Lower lobe of right lung (tissue), 2 donors: ENCODE measurements around the gene KCTD11. TPM values are rescaled to one million over a fixed set of nuclear protein-coding genes. Genes with fewer than 3 reads are reported as not detected.

Experiments
- ATAC-seq, 2 donors: fragments of 200-7000 bp; cut with Tn5 transposase; one replicate each; pipeline ENCODE4 v1.9.1; 2020 to 2022; ENCODE audit warnings: mild to moderate bottlenecking in 2 of 2, moderate library complexity in 2 of 2
- DNase-seq: peaks from one replicate; pipeline ENCODE4 v3.0.0-alpha.2; 2020
- H3K27ac ChIP-seq: fragments of 200-600 bp; one replicate; pipeline ENCODE4 v1.8.0; 2022
- H3K27me3 ChIP-seq: fragments of 200-600 bp; one replicate; pipeline ENCODE4 v1.8.0; 2022; ENCODE audit warnings: low read depth
- H3K36me3 ChIP-seq: fragments of 200-600 bp; one replicate; pipeline ENCODE4 v1.8.0; 2022; ENCODE audit warnings: mild to moderate bottlenecking
- H3K4me1 ChIP-seq: fragments of 200-600 bp; one replicate; pipeline ENCODE4 v1.8.0; 2022
- H3K4me3 ChIP-seq: fragments of 200-600 bp; one replicate; pipeline ENCODE4 v1.8.0; 2022; ENCODE audit warnings: mild to moderate bottlenecking
- H3K9me3 ChIP-seq: fragments of 200-600 bp; one replicate; pipeline ENCODE4 v1.8.0; 2022
- CTCF ChIP-seq: fragments of 200-600 bp; IDR thresholded peaks from one replicate; pipeline ENCODE4 v1.8.0; 2022; ENCODE audit warnings: antibody characterized with exemption, mild to moderate bottlenecking
- intact Hi-C: fragments of 100-400 bp; cut with DNase I; formaldehyde crosslinking; loops from one replicate; pipeline ENCODE4 v1.11.0; 2022
- total RNA-seq: library from RNA; stranded (reverse); fragmentation: NEBNext Ultra II Directional; extraction: Animal tissue kit (Norgen Biotek cat#: 25700); gene quantifications from one replicate; pipeline ENCODE4 v1.2.1, GENCODE V29; 2021
- donor health status: DM: no; HTN: yes; CAD: no; lungs with severe emphysema.

Gene KCTD11
- total RNA-seq, 1 donor from 2014 or later: 11.0 TPM

GRCh38 chr17:7343250-7343649, 8.7 kb upstream of the KCTD11 start:
- intact Hi-C loops: no loop called here

GRCh38 chr17:7346761-7347614, 5.0 kb upstream of the KCTD11 start:
- H3K36me3 ChIP-seq: peaks cover 4% of the 10 kb centered on the region

More at GRCh38 chr17:7343250-7343649, 8.7 kb upstream of the KCTD11 start:
- no peak for ATAC-seq
- Histone ChIP-seq H3K4me1 (peaks cover 3% of the 10 kb centered on the region), H3K27ac (no peak overlapping the region), H3K36me3 (peaks cover 11% of the 10 kb centered on the region), H3K4me3 (no peak overlapping the region), H3K27me3 (peaks cover 9% of the 10 kb centered on the region), H3K9me3 (no peaks in the 10 kb centered on the region)
- TF ChIP-seq CTCF: no peak
- DNase-seq: no peak

GRCh38 chr17:7347630-7348477, 4.1 kb upstream of the KCTD11 start:
- no peak overlapping the region for H3K27ac ChIP-seq
- no peaks in the 10 kb centered on the region for H3K9me3 ChIP-seq
- DNase-seq (no peak), ATAC-seq (no peak)
- H3K36me3 ChIP-seq: no peaks in the 10 kb centered on the region
- intact Hi-C loops: no loop called here
- H3K4me1 ChIP-seq: peaks cover 26% of the 10 kb centered on the region
- H3K4me3 ChIP-seq: no peak overlapping the region
- H3K27me3 ChIP-seq: no peaks in the 10 kb centered on the region
- no peak for TF ChIP-seq CTCF

More at GRCh38 chr17:7346761-7347614, 5.0 kb upstream of the KCTD11 start:
- no peak for DNase-seq
- no peak for TF ChIP-seq CTCF
- no peak for ATAC-seq
- intact Hi-C loops: no loop called here
- Histone ChIP-seq H3K4me1 (peaks cover 20% of the 10 kb centered on the region), H3K9me3 (no peaks in the 10 kb centered on the region), H3K27me3 (peaks cover 5% of the 10 kb centered on the region), H3K4me3 (no peak overlapping the region), H3K27ac (no peak overlapping the region)

GRCh38 chr17:7348478-7349242, 3.3 kb upstream of the KCTD11 start:
- H3K4me3 ChIP-seq: no peak overlapping the region
- intact Hi-C loops: no loop called here
- TF ChIP-seq CTCF: no peak
- H3K27me3 ChIP-seq: no peaks in the 10 kb centered on the region
- no peak overlapping the region for H3K27ac ChIP-seq
- ATAC-seq (no peak), DNase-seq (no peak)
- peaks cover 35% of the 10 kb centered on the region for H3K4me1 ChIP-seq
- no peaks in the 10 kb centered on the region for H3K36me3 ChIP-seq
- no peaks in the 10 kb centered on the region for H3K9me3 ChIP-seq

GRCh38 chr17:7352503-7352889, 534 bp downstream of the KCTD11 start:
- Histone ChIP-seq H3K27me3 (no peaks in the 10 kb centered on the region), H3K9me3 (no peaks in the 10 kb centered on the region), H3K4me1 (peaks cover 57% of the 10 kb centered on the region), H3K36me3 (no peaks in the 10 kb centered on the region), H3K27ac (peak overlapping the region; percentile 96), H3K4me3 (peak overlapping the region; percentile 87)
- ATAC-seq (no peak), DNase-seq (no peak)
- intact Hi-C loops: no loop called here
- TF ChIP-seq CTCF: peak; percentile 43
